HG02798 (cell line): ENCODE measurements around the gene EFNA5.
A peak's percentile ranks its signal among the peaks of the same experiment; 100 is the strongest.

Experiments used
- ATAC-seq: cut with Tn5 transposase; IDR thresholded peaks from one replicate; pipeline ENCODE4 v1.9.1; 2021; ENCODE audit warnings: mild to moderate bottlenecking; ENCODE audit not compliant: unreplicated experiment, poor library complexity

EFNA5 gene

DNA sequence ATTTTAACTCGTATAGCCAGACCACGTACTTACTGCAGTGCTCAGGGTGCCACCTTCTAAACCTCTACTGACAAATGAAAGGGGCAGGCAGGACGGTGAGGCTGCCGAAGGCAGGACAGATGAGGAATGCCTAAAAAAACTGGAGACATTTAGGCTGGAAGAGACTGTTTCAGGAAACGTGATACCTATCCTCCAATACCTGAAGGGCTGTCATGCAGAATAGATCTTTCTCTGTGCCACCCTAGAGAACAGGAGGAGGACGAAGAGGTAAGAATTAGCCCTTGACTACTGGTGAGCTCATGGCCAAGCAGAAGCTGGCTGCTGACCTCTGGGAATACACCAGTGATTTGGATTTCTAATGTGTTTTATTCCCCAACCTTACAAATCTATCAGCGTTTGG lies 139.4 kb downstream of the EFNA5 start:
- no peak for ATAC-seq

DNA sequence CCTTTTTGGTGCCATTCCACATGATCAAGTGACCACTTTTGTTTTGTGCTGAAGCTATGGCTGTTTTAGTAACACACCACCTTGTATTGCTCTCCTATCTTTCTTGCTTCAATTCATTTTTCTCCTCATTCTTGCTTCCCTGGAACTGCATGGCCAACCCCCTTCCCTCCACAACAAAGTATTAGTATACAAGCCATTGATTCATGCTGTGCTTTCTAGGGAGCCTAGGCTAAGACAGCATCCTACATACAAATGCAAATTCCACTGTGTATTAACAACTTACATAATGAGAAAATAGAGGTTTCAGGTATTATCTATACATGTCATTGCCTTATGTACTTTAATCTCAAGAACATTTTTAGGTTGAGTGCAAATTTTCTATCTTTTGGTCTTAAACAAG lies 141.1 kb downstream of the EFNA5 start:
- no peak for ATAC-seq

DNA sequence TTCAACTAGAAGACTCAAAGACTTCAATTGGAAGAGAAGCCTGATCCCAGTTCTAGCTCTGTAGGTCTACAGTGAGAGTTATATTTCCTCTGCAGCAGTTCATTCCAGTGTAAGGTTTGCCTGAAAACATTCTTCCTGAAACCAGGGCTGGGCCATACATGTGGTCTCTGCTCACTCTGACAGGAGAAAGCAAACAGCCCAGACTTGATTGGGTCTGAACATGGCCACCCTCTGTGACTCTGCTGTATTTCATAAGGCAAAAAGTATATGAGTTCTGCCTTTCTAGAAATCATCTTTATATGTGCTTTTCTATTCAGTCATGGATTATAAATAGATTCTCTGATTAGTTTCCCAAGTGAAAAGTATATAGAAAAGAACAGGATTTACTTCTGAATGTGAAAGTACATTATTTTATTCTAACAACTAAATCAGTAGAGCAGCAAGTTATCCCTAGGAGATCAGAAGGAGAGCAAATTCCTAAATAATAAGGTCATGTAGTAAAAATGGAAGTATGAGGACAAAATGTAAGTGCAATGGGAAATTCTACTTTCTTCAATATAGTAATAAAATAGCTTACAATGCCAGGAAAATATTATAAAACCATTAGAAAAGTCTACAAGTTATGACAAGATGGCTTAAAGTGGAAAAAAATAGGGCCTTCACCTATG lies 144.3 kb downstream of the EFNA5 start:
- ATAC-seq = no peak

DNA sequence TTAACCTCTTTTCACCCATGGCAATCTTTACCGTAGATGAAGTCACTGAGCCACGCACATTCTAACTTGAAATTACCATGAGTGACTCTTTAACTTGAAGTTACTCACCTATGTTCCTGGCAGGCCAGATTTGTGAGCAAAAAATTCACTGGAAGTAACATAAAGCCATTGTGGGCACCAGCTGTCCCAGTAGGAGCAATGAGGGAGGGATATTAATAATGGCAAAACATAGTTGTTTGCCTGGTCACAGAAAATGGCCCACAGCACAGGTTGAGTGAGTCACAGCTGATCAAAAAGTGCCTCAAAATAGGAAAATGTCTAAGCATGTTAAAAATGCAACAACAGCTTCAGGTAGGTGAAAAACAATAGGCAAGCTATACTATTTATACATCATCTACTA lies 146.6 kb downstream of the EFNA5 start:
- ATAC-seq = no peak

DNA sequence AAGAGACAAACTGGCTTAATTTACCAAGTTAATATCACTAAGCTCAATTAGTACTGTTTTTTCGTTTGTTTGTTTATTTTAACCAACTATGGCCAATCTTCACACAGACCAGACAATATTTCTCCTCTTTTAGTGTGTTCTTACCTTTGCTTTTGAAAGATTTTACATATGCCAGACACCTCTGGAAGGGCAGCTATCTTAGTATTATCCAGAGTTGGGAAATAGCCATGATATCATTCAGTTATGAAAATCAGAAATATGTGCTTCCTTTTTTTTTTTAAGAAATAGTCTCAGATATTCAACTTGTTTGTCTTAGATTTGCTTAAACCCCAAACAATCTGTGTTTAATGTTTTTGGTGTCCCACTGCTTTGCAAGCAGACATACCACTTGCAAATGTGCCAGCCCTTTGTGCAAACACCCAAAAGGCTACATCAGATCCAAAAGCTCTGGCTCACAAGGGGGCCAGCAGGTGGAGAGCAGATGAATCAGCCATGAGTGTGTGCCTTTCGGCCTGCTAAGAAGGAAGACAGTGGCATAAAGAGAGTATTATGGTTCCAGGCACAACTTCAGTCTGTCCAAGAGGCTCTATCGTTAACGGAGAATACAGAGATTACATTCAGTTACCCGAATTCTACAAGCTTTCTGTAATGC lies 147.6 kb downstream of the EFNA5 start:
- ATAC-seq = no peak

DNA sequence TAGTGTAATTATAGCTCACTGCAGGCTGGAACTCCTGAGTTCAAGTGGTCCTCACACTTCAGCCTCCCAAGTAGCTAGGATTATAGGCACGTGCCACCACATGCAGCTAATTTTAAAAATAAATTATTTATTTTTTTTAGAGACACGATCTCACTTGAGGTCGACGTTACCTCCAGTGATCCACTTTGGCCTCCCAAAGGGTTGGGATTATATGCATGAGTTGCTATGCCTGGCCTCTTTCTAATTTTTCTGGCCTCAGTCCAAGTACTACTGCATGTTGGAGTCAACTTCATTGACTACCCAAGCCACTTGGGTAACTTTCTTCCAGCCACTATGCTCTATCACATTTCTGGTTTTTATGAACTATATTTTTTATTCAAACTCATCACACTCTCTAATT lies 148.3 kb downstream of the EFNA5 start:
- no peak for ATAC-seq

DNA sequence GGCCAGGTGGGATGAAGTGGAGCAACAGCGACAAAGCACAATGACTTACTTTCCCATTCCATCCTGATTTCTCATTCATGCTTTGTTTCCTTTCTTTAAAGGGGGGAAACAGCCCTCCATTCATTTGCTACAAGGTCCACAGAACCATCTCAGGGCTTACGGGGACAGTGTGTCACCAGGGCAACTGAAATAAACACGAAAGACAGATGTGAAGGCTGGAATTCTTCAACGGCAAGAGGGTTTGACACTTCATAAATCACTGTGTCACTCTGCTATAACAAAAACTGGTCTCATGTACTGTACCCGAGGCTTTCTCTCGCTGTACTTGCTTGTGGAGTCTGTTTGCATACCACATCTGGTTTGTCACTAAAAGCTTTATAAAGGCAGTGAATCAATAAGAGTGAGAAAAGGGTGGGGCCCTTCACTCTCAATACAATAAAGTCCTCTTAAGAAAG lies 150.8 kb downstream of the EFNA5 start:
- ATAC-seq = peak; percentile 67

DNA sequence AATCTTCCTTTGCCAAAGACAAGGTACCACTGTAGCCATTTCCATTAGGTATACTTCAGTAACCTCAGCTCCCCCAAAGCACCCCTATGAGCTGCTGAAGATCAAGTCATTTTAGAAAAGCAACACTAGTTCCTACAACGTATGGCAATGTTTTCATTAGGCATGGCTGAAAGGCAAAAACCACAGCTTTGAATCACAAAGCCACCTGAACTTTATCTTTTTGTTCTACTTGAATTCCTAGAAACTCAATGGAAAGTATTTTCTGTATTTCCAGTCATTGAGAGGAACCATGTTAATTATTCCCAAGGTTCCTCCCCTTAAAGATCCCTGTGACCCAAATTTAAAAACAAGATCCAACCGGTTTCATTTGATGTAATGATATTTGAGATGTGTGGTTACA lies 152.1 kb downstream of the EFNA5 start:
- no peak for ATAC-seq

DNA sequence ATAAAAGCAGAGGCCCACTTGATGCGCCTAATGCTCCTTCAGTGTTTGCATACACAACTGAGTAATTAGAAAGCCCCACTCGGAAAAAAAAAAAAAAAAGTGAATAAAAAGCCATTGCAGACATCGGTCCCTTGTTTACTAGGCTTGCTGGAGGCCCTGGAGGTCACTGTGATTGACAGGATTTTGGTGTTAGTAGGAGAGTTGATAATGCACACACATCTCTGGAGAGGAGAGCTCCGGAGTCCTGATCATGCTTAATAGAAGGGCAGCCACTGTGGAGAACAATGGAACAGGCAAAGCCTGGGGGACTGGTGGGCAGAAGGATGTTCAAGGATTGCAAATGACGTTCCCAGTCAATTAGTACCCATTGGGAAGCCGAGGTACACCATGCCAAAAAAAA lies 152.5 kb downstream of the EFNA5 start:
- ATAC-seq = no peak

DNA sequence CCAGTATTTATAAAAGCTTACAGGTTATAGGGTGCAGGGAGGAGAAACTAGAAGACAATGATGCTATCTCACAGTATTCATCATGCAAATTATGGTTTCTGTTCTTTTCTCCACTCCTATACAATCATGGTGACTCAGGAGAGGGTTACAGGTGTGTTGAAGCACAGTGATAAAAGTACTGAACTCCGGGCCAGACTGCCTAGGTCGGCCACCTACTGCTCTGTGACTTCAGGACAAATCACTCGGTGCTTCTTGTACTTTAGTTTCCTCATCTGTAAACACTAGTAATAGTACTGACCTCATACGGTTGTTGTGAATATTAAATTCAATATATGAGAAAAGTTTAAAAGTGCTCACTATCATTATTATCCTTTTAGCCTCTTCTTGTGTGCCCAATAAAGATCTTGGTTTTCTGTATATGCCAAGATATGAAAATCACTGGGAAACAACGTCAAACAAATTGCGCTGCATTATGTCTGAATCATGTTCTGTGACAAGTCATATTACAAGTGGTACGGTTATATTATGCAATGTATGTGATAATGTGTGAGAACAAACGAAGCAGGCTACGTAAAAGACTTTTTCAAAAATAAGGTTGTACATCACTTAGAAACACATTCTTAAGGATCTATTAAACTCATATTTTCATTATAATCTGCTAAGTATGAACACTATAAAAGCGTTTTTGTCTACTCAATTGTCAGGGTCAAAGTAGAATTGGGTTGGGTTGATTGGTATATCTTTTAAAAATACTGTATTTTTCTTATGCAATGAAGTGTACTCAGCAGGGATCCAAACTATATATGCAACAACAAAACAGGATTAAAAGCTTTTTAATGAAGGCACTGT lies 153.3 kb downstream of the EFNA5 start:
- ATAC-seq = peak; percentile 39

DNA sequence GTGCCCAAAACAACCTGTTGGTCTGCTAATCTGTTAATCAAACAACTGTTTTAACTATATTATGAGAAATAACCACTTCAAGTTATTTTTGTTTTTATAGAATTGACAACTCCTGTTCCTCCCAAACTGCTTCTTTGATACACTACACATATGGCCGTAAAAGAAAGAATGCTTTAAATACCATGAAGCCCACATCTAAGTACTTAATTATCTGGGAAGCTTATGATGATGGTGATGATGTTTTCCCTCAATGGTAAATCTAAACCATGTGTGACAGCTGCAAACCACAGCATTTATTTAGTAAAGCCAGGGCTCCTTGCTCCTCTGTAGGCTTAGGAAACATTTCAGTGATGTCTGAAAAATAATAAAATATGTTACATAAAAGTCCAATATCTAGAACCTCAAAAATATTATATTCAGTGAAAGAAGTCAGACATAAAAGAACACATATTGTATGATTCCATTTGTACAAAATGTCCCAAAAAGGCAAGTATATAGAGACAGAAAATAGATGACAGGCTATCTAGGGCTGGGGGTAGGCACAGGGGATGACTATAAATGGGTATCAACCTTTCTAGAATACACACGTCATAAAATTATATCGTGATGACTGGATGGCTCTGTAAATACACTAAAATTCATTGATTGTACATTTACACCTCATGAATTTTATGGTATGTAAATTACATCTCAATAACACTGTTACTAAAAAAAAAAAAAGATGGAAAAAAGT lies 154.1 kb downstream of the EFNA5 start:
- ATAC-seq = no peak

DNA sequence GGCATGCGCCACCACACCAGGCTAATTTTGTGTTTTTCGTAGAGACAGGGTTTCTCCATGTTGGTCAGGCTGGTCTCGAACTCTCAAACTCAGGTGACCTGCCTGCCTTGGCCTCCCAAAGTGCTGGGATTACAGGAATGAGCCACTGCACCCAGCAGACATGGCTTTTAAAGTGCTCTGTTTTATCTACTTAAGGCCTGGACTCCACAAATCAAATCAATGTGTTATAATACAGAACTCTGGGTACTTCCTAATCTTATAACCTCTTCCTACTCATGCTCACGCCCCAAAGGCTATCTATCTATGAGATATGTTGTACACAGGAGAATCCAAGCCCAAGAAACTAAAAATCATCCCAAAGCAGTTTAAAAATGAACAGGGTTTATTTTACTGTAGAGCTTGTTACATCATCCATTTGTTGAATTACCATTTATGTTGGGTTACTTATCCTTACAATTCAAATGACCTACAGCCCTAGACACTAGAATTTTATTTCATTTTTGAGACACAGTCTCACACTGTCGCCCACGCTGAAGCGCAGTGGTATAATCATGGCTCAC lies 155.1 kb downstream of the EFNA5 start:
- no peak for ATAC-seq

DNA sequence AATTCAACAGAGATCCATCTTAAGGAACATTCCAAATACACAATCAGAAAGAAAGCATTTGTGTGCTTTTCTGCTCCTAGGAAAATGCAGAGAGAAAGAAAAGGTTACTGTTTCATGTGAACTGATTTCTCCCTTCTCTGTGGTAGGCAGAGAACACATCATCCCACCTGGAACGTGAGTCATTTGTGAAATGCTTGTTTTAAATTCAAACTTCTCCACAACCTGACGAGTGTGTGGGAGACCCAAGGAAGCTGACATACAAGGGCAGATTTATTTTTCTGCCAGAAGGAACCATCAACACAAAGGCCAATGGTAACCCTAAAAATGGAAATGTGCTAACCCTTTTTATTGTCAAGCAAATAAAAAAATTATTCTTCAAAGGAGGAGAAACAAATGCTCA lies 156.4 kb downstream of the EFNA5 start:
- no peak for ATAC-seq

DNA sequence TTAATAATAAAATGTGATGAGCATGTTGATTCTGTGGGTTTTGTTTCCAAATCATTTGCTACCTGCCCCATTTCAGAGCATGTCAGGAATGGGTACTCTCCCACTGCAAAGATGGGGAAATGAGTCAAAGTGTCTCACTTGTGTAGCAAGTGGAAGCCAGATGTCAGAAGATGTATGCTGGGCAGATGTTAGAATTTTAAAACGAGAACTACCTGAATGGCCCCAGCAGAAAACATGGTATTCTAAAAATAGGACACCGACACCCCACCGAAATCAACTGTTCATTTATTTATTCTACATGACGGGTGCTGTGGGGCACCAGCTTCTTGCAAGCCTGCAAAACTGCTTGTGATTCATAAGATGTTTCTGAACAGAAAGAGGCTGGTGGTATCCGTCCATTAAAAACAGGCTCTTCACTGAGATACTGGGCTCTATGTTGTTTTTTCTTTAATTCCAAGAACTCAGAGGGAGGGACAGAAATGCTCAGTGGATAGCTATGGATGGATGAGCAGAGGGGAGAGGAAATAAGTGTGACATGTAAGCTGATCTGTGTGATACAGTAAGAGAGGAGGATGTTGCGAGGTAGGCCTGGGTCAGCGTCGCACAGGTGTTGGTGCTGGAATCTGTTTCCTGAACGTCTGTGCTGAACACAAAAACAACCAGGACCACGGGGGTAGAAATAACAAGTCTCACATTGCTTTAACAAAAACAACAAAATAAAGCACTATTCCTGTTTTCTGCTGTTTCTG lies 157.2 kb downstream of the EFNA5 start:
- peak; percentile 43 for ATAC-seq

DNA sequence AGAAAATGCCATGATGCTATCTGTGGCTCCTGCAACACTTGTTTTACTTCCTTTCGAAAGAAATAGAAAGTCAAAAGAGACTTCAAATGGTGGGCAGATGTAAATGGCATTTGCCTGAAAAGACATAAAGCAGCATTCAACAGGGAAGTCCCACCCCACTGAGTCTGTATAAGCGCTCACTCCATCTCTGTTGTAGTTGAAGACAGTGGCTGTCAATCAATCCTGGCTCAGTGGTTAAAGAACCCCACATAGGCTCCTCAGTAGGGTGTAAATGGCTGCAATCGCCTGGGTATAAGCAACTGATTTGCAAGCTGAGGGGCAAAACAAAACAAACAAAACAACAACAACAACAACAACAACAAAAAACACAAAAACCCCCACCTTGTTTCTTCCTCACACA lies 158.7 kb downstream of the EFNA5 start:
- ATAC-seq = peak; percentile 58

DNA sequence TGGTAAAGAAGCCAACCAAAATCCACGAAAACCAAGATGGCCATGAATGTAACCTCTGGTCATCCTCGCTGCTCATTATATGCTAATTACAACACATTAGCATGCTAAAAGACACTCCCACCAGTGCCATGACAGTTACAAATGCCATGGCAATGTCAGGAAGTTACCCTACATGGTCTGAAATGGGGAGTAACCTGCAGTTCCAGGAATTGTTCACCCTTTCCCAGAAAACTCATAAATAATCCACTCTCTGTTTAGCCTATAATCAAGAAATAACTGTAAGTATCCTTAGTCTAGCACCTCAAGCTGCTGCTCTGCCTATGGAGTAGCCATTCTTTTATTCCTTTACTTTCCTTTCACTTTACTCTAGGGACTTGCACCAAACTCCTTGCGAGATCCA lies 160.6 kb downstream of the EFNA5 start:
- ATAC-seq = no peak

DNA sequence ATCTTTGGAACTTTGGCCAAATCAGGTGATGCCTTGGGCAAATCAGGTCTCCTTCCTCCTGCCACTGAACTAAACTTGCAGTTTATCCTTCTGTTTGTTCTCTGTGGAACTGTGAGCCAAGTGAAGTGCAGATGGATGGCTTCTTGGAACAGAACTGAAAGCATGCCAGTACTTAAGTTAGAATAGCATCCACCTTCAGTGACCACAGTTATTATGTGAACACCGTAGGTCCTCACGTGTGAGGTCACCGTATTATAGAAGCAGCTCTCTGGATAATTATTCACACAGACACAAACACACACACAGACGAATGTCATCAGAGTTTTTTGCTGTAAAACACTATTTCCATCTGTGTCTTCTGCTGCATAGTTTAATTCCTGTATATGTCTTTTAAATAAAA lies 162.6 kb downstream of the EFNA5 start:
- ATAC-seq = no peak

DNA sequence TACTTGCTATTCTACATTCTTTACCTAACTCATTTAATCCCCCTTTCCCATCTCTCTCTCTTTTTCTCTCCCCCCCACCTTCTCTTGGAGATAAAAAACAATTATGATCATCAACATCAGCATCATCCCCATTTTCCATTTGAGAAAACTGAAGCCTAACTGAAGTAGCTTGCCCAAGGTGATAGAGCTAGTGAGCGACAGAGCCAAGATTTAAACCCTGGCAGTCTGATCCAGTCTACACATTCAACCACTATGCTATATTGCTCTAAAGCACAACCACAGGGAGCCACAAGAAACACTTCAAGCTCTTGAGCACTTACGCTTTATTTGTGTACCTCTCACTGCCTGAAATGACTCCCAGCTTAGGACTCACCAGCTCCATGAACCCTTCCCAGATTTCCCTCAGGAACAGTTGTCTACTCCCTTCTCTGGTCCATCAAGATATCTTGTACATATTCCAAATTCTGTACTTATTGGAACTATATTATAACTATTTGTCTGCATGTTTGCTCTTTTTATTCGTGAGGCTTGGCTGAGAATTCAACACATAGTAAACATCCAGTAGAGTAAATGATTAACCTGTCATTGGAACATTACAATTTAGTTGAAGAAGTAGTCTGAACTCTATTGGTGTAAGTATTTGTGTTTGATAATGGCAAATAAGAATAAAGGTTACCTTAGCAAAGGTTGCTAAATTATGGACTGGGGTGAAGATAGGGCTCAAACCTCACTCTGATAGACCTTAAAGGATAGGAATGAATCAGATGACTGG lies 164.8 kb downstream of the EFNA5 start:
- ATAC-seq = no peak

DNA sequence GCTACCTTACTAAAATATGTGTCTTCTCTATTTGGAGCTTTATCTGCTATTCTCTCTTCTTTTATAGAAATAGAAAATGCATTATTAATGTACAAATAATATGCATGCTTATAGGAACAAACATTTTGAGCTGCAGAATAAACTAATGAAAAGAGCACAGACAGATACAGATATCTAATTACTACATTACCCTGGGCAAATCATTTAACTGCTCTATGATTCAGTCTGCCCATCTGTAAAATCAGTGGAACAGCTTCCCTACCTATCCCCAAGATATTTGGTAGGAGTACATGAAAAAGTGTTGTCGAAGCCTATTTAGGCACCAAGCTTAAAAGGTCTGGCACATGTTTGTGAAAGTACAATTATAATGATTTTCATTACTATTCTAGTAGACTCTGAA lies 166.3 kb downstream of the EFNA5 start:
- ATAC-seq = no peak
